ENCODE data around the gene KREMEN2. TPM values are rescaled to one million over a fixed set of nuclear protein-coding genes. Genes with fewer than 3 reads are reported as not detected.

Gene KREMEN2
- total and polyA plus RNA-seq, 2 of the 13 experiments (the other 11 are each of a cell fraction or from before 2014, with no cell fraction given) = 0.48 to 1.2 TPM

GRCh38 chr16:2968738-2969544 lies 4.9 kb downstream of the KREMEN2 start, which contains the start of gene PAQR4 (continued):
- TF ChIP-seq ZNF343 (CRISPR knock-in tag; IDR thresholded peaks at IDR 0.05) (peak; percentile 92), SPEN (CRISPR knock-in tag; IDR thresholded peaks at IDR 0.05; ENCODE audit: low read depth) (peak; percentile 85), CBX5 (CRISPR knock-in tag; IDR thresholded peaks at IDR 0.05; ENCODE audit: borderline replicate concordance) (peak; percentile 82; the same call in 1 of the 2 replicates), THAP9 (CRISPR knock-in tag; IDR thresholded peaks at IDR 0.05; ENCODE audit: borderline replicate concordance) (peak; percentile 88), GZF1 (CRISPR knock-in tag; IDR thresholded peaks at IDR 0.05) (peak; percentile 93), CHD4 (IDR thresholded peaks at IDR 0.05; ENCODE audit: borderline replicate concordance, low read length) (no peak), IRF9 (CRISPR knock-in tag; IDR thresholded peaks at IDR 0.05; ENCODE audit: borderline replicate concordance) (peak; percentile 95; the same call in 1 of the 2 replicates), SIX4 (CRISPR knock-in tag; IDR thresholded peaks at IDR 0.05) (peak; percentile 78; the same call in 1 of the 2 replicates), CEBPZ (IDR thresholded peaks at IDR 0.05; ENCODE audit: low read length) (no peak), ZNF317 (CRISPR knock-in tag; IDR thresholded peaks at IDR 0.05) (peak; percentile 90), ZBED4 (CRISPR knock-in tag; IDR thresholded peaks at IDR 0.05; ENCODE audit: borderline replicate concordance) (peak; percentile 91), ZNF543 (CRISPR knock-in tag; IDR thresholded peaks at IDR 0.05) (peak; percentile 96), MTA3 (CRISPR knock-in tag; IDR thresholded peaks at IDR 0.05) (peak; percentile 63; the same call in 1 of the 2 replicates), PCBP2 (optimal IDR thresholded peaks at IDR 0.05; ENCODE audit: low read depth, low read length, poor library complexity, severe bottlenecking) (no peak), POGZ (CRISPR knock-in tag; IDR thresholded peaks at IDR 0.05) (0 out of 2 replicates have a peak, but pooled peaks have one; percentile 59), SETDB1 (CRISPR knock-in tag; IDR thresholded peaks at IDR 0.05; ENCODE audit: borderline replicate concordance) (no peak)

Data from HepG2 (cell line).